A549 (cell line): ENCODE results near the gene DMXL2.

Experiments used
- BCL3 ChIP-seq: fragments of >200 bp; sonication (Bioruptor Twin); formaldehyde crosslinking; IDR thresholded peaks from 3 replicates; pipeline ENCODE4 v1.6.1; 2016
- CHD2 ChIP-seq: fragments of 150-350 bp; IDR thresholded peaks from 2 replicates; pipeline ENCODE4 v1.6.1; 2014; ENCODE audit warnings: low read length; ENCODE audit not compliant: partially characterized antibody
- CTCF ChIP-seq: fragments of >200 bp; sonication (Bioruptor Twin); formaldehyde crosslinking; IDR thresholded peaks from 3 replicates; pipeline ENCODE4 v1.5.1; 2016
- ELK1 ChIP-seq: fragments of 150-350 bp; IDR thresholded peaks from 2 replicates; pipeline ENCODE4 v1.6.1; 2014; ENCODE audit warnings: low read depth, mild to moderate bottlenecking, low read length
- EP300 ChIP-seq, 2 experiments: fragments of >200 bp; sonication (Bioruptor Twin); formaldehyde crosslinking; IDR thresholded peaks; 2 replicates in 1 of 2; 3 replicates in 1 of 2; pipeline ENCODE4 v1.6.1; 2016 to 2017
- HDAC2 ChIP-seq: fragments of 200-600 bp; sonication (generic); IDR thresholded peaks from 2 replicates; pipeline ENCODE4 v1.6.1; 2016
- JUN ChIP-seq, 2 experiments: fragments of >200 bp; sonication (Bioruptor Twin); formaldehyde crosslinking; IDR thresholded peaks; 2 replicates in 1 of 2; 3 replicates in 1 of 2; pipeline ENCODE4 v1.6.1; 2016 to 2017
- MAFK ChIP-seq: fragments of 450-650 bp; IDR thresholded peaks from 2 replicates; pipeline ENCODE4 v1.6.1; 2014; ENCODE audit not compliant: partially characterized antibody
- MAX ChIP-seq: IDR thresholded peaks from 2 replicates; pipeline ENCODE4 v1.6.1; 2012
- NR3C1 ChIP-seq: fragments of >200 bp; sonication (Bioruptor Twin); formaldehyde crosslinking; IDR thresholded peaks from 3 replicates; pipeline ENCODE4 v1.6.1; 2017
- POLR2A ChIP-seq: IDR thresholded peaks from 2 replicates; pipeline ENCODE4 v1.6.1; 2012; ENCODE audit warnings: mild to moderate bottlenecking, low read length
- POLR2AphosphoS2 ChIP-seq: conservative IDR thresholded peaks from 2 replicates; pipeline ENCODE4 v1.6.1; 2012; ENCODE audit warnings: low read length, improper control_type of control experiment, inconsistent platforms
- REST ChIP-seq: fragments of 200-600 bp; sonication (generic); IDR thresholded peaks from 2 replicates; pipeline ENCODE4 v1.6.1; 2016; ENCODE audit warnings: antibody characterized with exemption, mild to moderate bottlenecking, moderate library complexity
- ZSCAN20 ChIP-seq: fragments of 250-450 bp; sonication (Bioruptor Pico); IDR thresholded peaks from 2 replicates; pipeline ENCODE4 v1.8.0; 2022; ENCODE audit warnings: mild to moderate bottlenecking, moderate library complexity

- no peak for TF ChIP-seq POLR2A
- no peak for TF ChIP-seq MAFK
- no peak for TF ChIP-seq CTCF
- no peak for TF ChIP-seq BCL3
- TF ChIP-seq REST: no peak
- no peak for TF ChIP-seq MAX
- TF ChIP-seq EP300 (IDR thresholded peaks at IDR 0.05): no peak
- TF ChIP-seq HDAC2: no peak
- TF ChIP-seq JUN (IDR thresholded peaks at IDR 0.05): no peak
- TF ChIP-seq NR3C1: no peak
- TF ChIP-seq ZSCAN20 (CRISPR knock-in tag): no peak
- TF ChIP-seq CHD2: no peak
- TF ChIP-seq ELK1: no peak
- TF ChIP-seq POLR2AphosphoS2: no peak
Observed at GRCh38 chr15:51603002-51603401, 19.6 kb downstream of the DMXL2 start.
